HG02852 (cell line): ENCODE data around the gene CRAMP1.

Experiments used
- ATAC-seq: cut with Tn5 transposase; IDR thresholded peaks from one replicate; pipeline ENCODE4 v1.9.1; 2021; ENCODE audit warnings: mild to moderate bottlenecking, moderate library complexity; ENCODE audit not compliant: unreplicated experiment

CRAMP1 gene

DNA sequence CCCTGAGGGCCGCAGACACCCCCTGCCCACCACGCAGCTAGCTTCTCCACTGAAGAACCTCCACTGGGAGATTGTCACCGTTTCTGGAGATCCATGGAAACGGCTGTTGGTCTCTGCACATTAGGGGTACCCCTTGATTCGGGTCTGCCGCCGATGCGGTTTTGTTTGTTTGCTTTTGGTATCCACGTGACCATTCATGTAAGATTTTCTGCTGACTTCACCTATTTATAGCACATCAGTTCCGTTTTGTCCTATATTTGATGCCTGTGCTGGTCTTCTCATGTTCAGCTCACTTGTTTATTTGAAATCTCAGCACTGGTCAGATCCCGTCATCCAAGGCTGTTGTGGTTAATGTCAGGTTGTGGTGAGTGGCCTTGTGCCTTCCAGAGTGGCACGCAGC is 21.1 kb downstream of the CRAMP1 start:
- no peak for ATAC-seq

GRCh38 chr16:1634541-1634940 is 22.4 kb downstream of the CRAMP1 start:
- no peak for ATAC-seq

DNA sequence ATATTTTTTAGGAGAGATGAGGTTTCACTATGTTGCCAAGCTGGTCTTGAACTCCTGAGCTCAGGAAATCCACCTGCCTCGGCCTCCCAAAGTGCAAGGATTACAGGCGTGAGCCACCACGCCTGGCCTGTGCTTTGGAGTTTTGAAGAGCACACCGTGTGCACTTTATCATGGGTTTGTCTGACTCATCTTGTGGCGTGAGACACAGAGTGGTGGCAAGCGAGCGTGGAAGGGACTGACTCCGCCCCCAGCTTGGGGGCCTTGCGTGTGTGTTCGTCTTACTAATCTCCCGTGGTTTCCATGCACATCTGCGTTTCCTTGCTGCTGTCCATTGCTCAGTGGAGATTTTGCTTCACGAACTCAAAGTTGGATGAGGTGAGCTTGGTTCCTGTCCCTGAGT is 22.9 kb downstream of the CRAMP1 start:
- no peak for ATAC-seq

- ATAC-seq: no peak
Measured at GRCh38 chr16:1637526-1637925, 25.4 kb downstream of the CRAMP1 start.

DNA sequence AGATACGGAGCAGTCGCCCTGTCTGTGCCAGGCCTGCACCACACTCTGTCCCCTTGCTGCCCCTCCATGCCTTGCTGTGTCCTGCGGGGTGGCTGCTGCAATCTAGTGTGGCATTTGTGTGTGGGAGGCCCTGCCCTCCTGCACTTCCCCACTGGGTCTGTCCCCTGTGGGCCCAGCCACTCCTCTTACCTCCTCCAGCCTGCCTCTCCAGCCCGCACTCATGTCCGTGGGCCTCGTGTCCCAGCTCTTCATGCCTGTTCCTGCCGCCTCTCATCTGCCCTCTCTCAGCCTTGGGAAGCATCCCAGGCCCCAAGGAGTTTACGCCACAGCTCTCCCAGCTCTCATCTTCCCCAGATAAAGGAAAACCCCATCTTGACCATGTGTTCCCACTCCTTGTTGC is 26.6 kb downstream of the CRAMP1 start:
- no peak for ATAC-seq

GRCh38 chr16:1639282-1639681 is 27.1 kb downstream of the CRAMP1 start:
- no peak for ATAC-seq

- no peak for ATAC-seq
Measured at GRCh38 chr16:1639860-1640259, 27.7 kb downstream of the CRAMP1 start.

DNA sequence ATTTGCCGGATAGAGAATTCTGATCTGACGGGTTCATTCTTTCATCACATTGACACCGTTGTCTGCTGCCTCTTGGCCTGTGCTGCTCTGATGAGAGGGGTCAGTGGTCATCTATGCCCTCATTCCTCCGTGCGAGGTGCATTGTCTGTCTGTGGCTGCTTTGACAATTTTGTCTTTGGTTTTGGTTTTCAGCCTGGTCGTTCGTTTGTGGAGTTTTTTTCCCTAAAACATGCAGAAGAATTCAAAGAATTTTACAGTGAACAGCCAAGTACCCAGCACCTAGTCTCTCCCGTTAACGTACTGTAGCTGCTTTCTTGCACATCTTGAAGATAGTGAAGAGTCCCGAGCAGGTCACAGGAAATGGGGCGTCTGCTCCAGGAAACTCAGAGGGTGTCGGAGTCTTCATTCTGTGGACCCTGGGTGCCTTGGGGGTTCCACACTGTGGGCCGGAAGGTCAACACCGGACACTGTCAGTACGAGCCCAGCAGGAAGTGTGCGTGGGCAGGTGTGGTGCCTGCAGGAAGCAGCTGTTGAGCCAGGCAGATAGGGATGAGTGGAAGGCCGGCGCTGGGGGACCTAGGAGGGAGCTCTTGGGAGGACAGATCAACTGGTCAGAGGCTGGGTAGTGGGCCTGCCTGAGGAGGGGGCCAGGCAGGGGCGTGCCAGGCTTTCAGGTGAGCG is 28.2 kb downstream of the CRAMP1 start:
- no peak for ATAC-seq

DNA sequence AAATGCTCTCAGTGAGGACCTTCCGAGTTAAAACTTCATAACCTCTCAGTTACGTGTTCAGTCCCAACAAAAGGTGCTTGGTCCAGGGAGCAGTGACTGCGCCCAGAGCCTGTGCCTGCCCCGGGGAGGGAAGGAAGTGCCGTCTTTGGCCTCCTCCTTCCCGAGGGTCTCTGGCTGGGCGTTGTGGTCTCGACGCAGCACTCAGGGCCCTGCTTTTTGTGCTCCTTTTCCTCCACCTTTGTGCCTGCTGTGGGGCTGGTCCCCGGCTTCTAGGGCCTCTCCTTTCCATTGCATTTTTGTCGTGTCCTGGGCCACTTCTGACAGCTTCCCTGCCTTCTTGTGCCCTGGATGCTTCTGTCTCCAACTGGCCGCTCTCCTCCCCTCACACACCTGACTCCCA is 29.1 kb downstream of the CRAMP1 start:
- ATAC-seq: no peak

DNA sequence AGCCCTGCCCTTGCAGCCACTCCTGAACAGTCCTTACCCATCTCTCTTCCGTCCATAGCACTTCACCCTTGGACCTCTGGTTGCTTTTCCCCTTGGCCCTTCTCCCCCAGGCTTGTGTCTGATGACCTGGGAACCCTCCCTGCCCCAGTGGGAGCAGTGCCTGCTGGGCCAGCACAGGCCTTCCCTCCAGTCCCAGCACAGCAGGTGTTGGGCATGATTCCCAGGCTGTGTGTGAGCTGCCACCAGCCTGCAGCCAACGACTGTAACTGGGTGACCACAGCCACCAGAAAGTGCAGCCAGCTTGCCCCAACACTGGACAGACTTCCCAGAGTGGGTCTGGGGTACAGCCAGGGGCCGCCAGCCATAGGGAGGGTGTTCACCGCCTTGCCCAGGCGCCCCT is 30.0 kb downstream of the CRAMP1 start:
- ATAC-seq: no peak

GRCh38 chr16:1642753-1643152 is 30.6 kb downstream of the CRAMP1 start:
- ATAC-seq: no peak

- no peak for ATAC-seq
Measured at GRCh38 chr16:1643521-1643920, 31.4 kb downstream of the CRAMP1 start.

GRCh38 chr16:1645914-1646525 is 33.9 kb downstream of the CRAMP1 start:
- ATAC-seq: no peak

- no peak for ATAC-seq
Measured at GRCh38 chr16:1647856-1648255, 35.7 kb downstream of the CRAMP1 start.

DNA sequence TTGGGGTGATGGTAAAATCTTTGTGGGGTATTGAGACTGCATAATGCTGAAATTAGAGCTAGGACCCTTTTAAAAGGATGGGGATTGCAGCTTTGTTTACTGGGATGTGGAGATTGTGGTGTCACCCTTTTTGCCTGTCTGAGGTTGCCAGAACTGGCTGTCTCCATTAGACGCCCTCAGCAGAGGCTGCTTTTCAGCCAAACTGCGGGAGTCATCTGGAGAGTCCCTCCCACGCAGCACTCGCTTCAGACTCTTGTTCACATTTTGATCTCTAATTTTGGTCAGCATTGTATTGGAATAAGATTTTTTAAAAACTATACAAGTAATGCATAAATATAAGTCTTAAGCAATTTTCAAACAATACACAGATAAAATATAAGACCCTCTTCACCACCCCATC is 38.0 kb downstream of the CRAMP1 start:
- no peak for ATAC-seq

- ATAC-seq: no peak
Measured at GRCh38 chr16:1651094-1651973, 39.2 kb downstream of the CRAMP1 start.

GRCh38 chr16:1651974-1652312 is 39.8 kb downstream of the CRAMP1 start:
- no peak for ATAC-seq

DNA sequence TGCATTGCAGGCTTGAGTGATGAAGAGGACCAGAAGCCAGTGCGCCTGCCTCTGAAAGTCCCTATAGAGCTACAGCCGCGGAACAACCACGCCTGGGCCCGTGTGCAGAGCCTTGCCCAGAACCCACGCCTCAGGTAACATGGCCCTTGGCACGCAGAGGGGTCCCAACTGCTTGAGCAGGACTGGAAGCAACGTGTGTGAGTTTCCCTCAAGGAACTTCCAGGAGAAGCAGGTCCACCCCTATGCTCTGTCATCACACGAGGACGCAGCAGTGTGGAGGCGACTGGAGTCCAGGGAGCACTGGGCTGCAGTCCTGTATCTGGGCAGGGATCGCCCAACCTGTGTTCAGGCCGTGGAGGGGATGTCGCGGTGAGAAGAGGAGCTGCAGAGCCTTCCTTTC is 40.9 kb downstream of the CRAMP1 start:
- ATAC-seq: no peak

DNA sequence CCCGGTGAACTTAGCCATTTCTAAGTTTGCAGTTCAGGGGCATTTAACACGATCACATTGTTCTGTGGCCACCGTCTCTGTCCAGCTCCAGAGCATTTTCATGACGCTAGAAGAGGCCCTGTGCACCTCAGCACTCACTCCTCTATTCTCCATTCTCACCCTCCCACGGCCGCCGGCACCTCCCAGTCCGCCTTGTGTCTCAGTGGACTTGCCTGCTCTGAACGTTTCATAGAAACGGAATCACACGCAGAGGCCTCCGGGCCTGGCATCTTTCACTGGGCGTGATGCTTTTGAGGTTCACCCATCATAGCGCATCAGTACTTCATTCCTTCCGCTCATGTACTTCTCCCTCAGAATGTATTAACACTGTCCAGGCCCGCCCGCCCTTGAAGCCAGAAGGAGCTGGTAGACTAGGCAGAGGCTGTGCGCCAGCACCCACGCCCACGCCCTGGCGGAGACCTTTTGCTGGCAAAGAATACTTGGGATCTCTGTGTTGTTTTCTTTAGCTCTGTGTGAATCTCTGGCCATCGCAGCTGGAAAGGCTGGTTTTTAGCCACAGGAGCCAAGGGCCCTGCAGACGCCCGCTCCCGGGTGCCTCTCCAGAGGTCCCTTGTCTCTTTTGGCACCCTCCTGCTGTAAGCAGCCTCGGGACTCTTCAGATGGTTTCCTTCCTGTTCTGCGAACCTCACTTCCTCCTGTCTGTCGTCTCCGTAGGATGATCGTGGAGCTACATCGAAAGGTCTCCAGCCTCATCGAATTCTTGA is 42.5 kb downstream of the CRAMP1 start:
- no peak for ATAC-seq

GRCh38 chr16:1655269-1655807 is 43.2 kb downstream of the CRAMP1 start:
- no peak for ATAC-seq
